GM18517 (cell line): Measurements from ENCODE around the gene HS1BP3.

Experiments used
- ATAC-seq: cut with Tn5 transposase; IDR thresholded peaks from one replicate; pipeline ENCODE4 v1.9.1; 2021; ENCODE audit warnings: mild to moderate bottlenecking, moderate library complexity; ENCODE audit not compliant: unreplicated experiment

HS1BP3 gene, protein sequence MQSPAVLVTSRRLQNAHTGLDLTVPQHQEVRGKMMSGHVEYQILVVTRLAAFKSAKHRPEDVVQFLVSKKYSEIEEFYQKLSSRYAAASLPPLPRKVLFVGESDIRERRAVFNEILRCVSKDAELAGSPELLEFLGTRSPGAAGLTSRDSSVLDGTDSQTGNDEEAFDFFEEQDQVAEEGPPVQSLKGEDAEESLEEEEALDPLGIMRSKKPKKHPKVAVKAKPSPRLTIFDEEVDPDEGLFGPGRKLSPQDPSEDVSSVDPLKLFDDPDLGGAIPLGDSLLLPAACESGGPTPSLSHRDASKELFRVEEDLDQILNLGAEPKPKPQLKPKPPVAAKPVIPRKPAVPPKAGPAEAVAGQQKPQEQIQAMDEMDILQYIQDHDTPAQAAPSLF

DNA sequence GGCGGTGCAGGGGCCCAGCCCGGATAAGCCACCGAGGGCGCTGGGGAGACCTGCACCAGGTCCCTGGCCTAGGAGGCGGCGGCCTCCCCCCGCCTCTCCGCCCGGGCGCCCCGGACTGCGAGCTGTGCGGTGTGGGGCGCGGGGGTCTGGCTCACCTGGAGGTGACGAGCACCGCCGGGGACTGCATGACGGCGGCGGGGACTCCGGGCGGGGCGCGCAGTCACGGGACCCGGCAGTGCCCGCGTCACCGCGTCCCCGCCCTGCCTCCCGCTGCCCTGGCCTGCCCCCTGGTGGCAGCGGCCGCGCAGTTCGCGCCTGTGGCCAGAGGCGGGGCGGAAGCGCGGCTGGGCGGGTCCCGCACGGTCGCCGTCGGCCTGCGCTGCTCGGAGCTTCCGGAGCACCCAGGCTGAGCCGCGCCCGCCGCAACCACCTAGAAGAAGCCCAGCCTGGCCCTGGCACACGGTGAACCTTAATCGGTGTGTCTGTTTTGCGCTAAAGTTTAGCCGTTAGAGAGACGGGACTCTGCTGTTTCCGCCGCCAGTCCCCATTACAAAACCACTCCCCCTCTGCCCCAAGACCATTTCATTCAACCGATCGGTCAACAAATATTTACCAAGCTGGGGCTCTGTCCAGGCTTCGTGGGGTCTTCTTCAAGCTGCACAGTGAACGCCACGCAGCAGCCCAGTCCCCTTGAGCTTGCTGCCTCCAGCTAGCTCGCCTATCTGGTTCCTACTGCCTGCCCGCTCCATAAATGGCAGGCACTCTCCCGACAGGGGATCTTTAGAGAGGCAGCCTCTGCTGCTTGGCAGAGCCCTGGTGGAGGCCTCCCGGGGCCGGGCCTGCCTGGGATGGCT, at the start of gene HS1BP3:
Gene HS1BP3 (minus strand): TSS at position 222 of the 854 bp plus-strand sequence. CDS start 35 bp downstream, at position 187.
- peak; percentile 90 for ATAC-seq

DNA sequence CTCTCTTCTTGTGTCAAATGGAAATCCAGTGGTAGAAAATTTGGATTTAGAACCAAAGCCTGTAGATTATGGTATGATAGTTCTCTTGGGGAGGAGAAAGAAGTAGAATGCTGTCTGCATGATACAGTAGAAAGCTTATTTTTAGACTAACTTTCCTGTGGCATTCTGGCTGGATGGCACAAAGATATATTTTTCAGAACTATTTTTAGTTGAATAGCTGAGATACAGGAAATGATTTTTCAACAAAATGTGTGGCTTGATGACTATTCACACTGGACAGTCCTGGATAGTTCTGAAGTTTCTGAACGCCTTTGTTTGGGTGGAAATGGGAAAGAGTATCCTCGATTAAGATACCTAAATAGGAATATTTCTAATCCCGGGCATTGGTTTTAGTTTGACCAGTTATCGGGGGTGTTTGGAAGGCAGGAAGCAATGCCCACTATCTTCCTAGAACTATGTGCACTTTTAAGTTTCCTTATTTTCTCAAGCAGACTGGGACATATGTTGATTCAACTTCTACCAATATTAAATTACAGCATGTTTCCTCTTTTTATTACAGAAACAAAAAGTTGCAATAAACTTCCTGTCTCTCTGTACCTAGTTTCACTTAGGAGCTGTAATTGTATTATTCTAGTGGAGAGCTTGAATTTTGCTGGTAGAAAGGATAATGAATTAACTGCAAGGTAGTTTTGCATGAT, 48.2 kb upstream of the HS1BP3 start:
- ATAC-seq, result no peak

DNA sequence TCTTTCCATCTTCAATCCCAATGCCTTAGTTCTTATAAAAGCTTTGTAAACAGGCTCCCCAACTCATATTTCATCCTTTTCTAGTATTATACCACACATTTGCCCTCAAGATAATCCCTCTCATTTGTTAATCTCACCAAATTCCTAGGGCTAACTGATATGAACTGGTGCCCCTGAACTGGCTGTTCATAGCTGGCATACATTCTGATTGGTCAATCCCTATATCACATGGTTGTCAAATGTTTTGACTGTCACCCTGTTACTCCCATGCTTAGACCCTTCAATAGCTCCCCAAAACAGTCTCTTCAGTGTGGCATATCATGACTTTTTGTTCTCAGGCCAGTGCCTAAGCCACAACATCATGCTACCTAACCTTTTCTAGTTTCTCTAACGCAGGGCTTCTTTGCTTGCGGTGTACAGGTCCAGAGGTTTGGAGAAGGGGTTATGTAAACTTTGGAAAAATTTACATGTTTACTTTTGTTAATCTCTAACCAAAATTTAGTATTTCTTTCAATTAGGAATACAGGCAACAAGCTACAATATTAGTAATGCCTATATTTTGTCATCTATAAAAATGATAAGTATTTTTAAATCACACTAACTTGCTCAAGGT, 46.5 kb upstream of the HS1BP3 start:
- no peak for ATAC-seq

DNA sequence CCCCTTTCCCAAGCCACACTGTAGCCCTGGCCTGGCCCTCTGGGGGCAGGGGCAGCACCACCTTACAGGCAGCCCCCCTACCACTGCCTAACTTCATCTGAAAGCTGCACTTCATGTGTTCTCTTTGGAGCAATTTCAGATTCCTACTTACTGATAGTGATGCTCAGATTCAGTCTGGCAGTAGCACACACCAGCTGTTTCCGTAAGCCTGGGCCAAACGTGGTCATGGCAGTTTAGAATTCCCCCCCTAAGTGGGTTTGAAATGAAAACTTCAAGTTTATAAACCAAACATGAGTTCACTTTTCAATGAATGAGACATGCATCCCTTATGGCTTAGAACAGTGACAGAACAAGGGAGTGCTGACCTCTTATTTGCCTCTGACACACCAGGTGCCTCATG, 45.5 kb upstream of the HS1BP3 start:
- ATAC-seq, result no peak

DNA sequence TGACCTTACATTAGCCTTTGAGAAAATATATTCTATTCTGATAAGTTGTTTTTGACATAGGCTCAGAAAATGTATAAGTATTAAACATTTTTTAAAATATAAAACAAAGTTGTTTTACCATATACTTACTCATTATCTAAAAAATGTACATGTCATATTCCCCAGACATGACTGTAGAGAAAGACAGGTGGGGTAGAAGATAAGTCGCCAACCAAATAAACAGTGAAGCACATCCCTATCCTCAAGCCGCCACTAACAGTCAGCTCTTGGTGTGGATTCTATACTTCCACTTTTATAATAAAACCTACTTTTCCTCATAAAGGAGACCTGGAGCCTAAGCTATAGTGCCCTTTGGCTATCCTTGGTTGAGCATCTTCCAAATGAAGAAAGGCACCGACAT, 42.4 kb upstream of the HS1BP3 start:
- ATAC-seq, result no peak

DNA sequence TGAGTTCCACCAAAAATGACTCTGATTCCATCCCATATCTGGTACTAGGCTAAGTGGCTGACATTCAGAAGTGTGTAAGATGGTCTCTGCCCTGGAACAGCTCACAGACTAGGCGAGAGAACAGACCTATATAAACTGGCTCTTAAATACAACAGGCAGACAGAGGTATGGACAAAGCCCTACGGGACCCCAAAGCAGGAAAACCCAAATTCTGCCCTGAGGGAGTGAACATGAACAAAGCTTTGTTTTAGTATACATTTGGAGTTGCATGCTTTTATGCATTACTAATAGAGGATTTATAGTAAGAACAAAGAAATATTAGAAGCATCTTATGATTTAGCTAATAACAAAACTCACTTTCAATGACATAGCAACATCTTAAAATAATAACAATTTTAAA, 41.2 kb upstream of the HS1BP3 start:
- no peak for ATAC-seq

DNA sequence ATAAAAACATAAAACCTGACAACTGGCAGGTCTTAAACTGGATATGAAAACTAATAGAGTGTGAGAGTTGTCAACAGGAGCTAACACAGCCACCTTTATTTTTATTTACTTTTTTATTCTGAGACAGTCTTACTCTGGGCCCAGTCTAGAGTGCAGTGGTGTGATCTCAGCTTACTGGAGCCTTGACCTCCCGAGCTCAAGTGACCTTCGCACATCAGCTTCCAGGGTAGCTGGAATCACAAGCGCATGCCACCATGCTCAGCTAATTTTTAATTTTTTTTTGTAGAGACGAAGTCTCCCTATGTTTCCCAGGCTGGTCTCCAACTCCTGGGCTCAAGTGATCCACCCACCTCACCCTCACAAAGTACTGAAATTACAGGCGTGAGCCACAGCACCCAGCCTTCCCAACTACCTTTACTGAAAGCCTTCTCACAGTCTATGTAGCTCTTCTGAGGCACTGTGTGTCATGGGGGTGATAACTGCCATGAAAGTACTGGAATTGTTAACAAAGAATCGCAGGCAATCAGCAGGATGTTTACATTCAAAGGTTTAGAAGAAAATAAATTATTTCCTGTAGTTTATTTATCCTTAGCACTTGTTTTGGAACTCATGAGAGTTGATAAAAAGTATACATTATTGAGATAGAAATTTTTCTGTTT, 40.3 kb upstream of the HS1BP3 start:
- ATAC-seq, result no peak

DNA sequence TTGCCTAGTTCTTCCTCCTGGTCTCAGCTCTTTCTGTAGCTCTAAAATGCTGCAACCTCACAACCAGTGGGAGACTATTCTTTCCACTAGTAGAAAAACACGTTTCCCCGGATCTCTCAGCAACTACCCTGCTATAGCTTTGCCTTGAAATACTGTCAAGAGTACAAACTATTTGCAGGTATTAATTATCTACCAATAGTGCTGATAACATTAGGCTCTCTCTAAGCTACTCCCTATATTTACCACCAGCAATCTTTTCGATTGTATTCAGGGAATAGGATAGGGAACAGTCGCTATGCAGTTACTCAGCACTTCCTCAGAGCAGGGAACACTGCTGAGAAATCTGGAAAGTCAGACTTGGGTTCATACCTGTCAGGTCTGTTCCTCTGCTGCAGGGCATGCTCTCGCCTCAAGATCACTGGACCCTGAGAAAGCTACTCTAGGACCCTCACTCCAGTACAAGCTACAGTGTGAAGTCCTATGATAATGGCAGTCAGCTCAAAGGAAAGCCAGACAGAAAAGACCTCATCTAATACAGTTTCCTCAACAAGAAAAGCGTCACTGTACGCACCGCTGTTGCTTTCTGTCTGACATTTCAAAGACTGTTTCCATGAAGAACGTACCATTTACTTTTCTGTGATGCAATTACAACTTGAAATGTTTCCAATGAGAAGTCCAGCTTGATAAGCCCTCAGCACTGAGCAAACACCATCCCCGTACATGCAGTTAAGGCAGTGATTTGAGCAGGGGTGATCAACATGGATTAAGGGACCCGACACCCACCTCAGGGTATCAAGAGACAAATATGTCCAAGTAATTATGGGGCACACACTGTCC, 38.7 kb upstream of the HS1BP3 start:
- ATAC-seq, result no peak

DNA sequence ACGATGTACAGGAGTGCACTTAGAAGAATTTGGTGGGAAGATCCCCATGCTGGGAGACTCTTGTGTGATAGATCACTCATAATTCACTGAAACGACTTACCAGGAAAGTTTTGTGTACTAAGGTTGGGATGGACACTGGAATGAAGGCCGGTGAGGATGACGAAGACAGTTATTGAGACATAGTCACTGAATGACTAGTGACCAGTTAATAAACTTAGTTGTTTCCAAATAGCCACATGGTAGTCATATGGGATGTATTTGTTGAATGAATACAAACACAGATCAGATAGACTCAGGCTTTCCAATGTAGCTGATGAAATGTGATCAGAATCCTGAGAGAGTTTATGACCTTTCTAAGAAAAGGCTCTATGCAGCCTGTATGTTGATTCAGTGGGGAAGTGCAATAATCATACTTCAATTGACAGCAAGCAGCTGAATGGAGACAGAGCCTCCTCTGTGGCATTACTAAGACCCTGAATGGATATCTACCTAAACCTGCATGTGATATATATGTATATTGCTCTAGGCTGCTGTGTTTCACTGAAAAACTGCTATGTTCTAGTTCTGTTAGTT, 36.4 kb upstream of the HS1BP3 start:
- ATAC-seq, result no peak

DNA sequence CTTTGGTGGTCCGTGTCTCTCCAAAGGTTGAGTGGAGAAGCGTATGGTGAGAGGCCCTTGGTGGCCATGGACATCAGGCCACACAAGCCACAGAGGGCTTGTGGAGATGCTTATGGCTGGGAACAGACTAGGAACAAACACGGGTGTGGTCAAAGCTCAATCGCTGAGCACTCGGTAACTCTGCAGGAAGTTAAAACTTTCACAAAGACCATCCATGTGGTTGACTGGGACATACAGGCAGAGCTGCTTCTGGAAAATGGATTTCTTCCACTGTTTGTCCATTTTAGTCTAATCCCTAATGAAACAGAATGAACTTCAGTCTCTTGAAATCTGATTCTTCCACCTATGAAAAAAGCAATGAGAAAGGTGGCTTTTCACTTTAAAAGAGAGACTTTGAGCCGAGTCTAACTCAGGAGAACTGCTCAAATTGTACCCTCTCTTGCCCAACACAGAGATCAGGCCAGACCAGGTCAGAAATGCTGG, 33.7 kb upstream of the HS1BP3 start:
- ATAC-seq, result no peak

DNA sequence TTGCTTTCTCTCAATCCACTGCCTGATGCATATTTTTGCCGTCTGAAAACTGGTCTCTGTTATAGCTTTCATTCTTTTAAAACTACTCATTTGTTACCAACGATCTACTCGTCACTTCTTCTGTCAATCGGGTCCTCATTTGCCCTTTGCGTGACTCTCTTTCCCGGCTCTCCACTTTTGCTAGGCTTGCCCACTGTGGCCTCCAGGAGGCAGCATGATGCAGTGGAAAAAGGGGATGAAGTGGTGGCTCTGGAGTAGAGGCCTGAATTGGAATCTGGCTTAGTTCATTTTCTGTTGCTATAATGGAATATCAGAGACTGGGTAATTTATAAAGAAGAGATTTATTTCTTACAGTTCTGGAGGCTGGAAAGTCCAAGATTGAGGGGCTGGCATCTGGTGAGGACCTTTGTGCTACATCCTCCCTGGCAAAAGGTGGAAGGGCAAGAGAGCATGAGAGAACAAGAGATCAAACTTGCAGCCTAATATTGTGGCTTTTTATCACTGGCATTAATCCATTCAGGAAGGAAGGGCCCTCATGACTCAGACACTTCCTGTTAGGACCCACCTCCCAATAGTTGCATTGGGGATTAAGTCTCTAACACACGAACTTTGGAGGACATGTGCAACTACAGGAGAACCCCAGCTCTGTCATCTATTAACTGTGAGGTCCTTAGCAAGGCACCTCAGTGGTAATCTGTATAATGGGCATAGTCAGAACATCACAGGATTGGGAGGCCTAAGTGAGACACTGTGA, 31.4 kb upstream of the HS1BP3 start:
- no peak for ATAC-seq

DNA sequence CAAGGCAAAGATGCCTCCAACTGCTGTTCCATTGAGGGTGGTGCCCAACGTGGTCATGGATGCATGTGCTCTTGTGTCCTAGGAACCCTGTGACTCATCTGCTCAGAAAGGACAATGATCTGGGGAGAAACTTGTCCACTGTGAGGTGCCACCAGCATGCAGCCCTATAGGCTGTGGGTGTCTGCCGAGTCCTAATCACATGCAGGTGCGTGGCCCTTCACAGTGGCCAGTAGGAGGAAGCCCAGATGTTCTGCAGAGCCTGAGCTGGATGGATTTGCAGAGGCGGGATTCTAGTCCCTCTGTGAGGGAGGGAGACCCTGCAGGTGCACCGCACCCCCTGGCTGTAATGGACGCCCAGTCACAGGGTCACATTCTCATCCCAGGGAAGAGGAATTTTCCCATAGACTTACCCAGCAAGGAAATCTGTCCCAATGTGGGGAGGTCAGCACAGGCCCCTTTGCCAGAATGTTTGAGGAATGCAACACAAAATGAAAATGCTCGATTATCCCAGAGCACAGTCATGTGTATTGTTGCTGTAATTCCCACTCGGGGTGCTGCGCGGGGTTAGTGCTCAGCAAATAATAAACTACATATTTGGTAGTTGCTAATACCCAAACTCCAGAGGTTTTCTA, 30.0 kb upstream of the HS1BP3 start:
- ATAC-seq, result no peak

DNA sequence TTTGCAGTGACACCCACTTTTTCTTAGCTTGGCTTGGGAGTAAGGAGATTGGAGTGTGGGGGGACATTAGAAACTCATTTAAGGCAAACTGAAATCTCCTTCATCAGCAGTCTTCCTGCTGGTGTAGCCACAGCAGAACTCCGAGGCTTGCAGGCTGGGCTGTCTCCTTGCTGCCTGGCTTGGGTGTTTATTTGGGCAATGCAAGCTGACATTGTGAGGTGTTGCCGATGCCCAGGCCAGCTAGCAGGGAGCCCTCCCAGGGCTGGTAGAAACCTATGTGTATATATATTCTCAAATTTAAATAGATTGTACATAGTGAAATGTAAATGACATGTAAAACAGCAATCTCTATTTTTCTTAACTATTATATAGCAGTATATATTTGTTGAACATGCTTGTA, 27.9 kb upstream of the HS1BP3 start:
- no peak for ATAC-seq

DNA sequence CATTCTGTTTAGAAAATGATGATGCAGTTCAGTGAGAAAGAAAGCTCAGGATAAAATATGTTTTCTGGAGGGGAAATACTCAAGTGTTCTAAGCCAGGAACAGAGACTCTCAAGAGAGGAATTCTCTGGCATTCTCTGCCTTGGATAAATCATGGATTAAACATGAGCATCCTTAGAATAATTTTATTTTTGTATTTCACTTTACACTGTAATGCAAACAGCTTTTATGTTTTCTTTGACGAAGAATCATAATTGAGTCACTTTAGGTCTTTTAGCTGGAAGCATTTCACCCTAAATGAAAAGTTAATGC, 27.1 kb upstream of the HS1BP3 start:
- no peak for ATAC-seq

DNA sequence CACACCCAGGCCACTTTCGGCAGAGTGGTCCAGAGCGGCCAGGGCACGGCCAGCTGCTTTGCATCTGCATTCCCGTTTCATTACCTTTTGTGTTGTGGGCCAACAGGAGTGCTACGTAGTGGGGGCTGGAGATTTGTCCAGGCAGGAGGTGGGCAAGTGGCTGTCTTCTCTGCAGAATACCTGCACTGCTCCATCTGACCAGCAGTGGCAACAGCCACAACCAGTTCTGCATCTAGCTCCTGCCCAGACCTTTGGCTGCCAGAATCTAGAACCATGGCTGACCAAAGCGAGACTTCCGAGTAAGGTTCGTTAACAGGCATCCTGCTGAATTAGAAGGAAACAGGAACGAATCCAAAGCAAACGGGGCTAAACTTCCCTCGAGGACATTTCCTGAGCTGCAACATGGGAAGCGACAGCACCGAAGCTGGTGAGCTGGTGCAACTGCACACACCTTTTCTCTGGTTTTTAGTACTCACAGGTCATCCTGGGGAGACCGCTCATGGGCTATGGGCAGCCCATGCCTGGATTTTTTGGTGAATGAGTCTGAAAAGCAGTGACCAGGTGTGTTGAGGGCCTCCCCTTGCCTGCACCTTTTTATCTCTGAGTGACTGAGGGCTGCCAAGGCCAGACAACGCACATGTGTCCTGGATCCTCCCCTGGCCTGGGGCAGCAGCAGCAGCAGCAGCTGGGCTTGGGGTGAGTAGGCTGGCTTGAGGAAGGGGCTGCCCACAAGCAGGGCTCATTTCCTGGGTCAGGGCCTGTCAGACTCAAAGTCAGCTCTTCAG, 26.6 kb upstream of the HS1BP3 start:
- peak; percentile 40 for ATAC-seq

DNA sequence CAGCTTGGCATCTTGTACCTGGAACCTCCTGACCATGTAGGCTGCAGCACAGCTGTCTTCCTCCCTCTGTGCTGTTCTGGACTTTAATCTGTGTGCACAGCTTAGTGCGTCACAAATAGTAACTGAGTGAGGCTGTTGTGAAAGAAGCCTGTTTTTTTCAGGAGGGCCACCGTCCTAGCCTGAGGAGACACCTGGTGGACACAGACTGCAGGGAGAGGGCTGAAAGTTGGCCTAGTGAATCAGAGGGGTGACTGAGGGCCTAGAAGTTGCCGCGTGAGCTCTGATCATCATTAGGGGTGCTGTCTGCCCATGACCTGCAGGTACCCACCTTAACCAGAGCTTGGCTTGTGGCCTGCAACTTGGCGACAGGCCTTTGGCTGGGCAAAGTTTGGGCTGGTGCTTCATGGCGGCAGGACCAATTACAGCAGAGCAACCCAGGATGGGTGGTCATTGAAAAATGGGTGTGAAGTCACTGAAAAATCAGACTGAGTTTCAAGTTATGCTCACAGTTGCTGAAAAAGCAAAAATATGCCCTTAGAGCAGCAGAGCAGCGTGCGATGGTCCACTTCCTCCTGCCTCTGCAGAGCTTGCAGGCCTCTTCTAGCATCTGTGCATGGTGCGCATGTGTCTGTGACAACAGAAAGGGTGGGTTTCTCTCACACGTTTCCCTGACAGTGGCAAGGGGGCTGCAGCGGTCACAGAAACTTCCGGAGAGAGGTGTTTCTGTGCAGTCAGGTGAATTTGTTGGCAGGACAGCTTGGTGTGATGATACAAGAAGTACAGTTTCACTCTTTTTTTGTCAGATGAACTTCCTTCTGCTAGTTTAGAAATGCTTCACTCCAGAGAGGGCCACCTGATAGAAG, 25.7 kb upstream of the HS1BP3 start:
- ATAC-seq, result peak; percentile 50
